H1 (cell line): ENCODE data around the gene MAP7D1. TPM values are rescaled to one million over a fixed set of nuclear protein-coding genes. Genes with fewer than 3 reads are reported as not detected.

ENCODE experiments used
- BACH1 ChIP-seq: IDR thresholded peaks from 2 replicates; pipeline ENCODE4 v1.6.1; 2012; ENCODE audit warnings: low read length, improper control_type of control experiment
- EGR1 ChIP-seq: IDR thresholded peaks from 2 replicates; pipeline ENCODE4 v1.6.1; 2011; ENCODE audit warnings: low read depth, low read length, borderline replicate concordance
- EP300 ChIP-seq, 2 experiments: IDR thresholded peaks; 1 replicate in 1 of 2; 2 replicates in 1 of 2; pipeline ENCODE4 v1.6.1; 2011 to 2012; ENCODE audit warnings: low read depth in 2 of 2, low read length in 2 of 2, mild to moderate bottlenecking in 2 of 2, borderline replicate concordance in 1 of 2, inconsistent platforms in 1 of 2, moderate library complexity in 1 of 2
- HDAC6 ChIP-seq: IDR thresholded peaks from one replicate; pipeline ENCODE4 v1.7.1; 2012; ENCODE audit warnings: low read depth, mild to moderate bottlenecking, inconsistent platforms, low read length, moderate library complexity
- SIX5 ChIP-seq: IDR thresholded peaks from 2 replicates; pipeline ENCODE4 v1.6.1; 2011; ENCODE audit warnings: mild to moderate bottlenecking, low read depth, low read length
- SP1 ChIP-seq: IDR thresholded peaks from 2 replicates; pipeline ENCODE4 v1.6.1; 2011; ENCODE audit warnings: low read depth, low read length
- TBP ChIP-seq: IDR thresholded peaks from 2 replicates; pipeline ENCODE4 v1.6.1; 2011; ENCODE audit warnings: low read depth, low read length, improper control_type of control experiment
- TEAD4 ChIP-seq: IDR thresholded peaks from 2 replicates; pipeline ENCODE4 v1.6.1; 2012; ENCODE audit warnings: low read depth, low read length, inconsistent platforms, mixed read lengths
- polyA plus RNA-seq, 7 experiments: library from polyadenylated mRNA; depleted of rRNA in 3 of 7; stranded (reverse) in 5 of 7; unstranded in 2 of 7; fragments of >200 nt in 5 of 7; fragments of 200-250 nt in 2 of 7; gene quantifications; 1 replicate in 5 of 7; 2 replicates in 1 of 7; 4 replicates in 1 of 7; pipeline versions ENCODE4 v1.2.1 to v1.2.3, GENCODE V29; 2011 to 2013; ENCODE audit warnings: missing spikeins in 2 of 7, mixed read lengths in 2 of 7
- total RNA-seq: library from RNA; stranded (reverse); fragmentation: NEBNext Ultra II Directional; extraction: Animal tissue kit (Norgen Biotek cat#: 25700); gene quantifications from 2 replicates; pipeline ENCODE4 v1.2.1, GENCODE V29; 2021
- TF ChIP-seq, protein P1 (sequence below): fragments of 300-600 bp; sonication (generic); IDR thresholded peaks from 2 replicates; pipeline ENCODE4 v1.7.1; 2012; ENCODE audit warnings: low read length, moderate library complexity, mild to moderate bottlenecking, inconsistent platforms; ENCODE audit not compliant: insufficient replicate concordance
- TF ChIP-seq, protein P2 (sequence below): IDR thresholded peaks from 2 replicates; pipeline ENCODE4 v1.6.1; 2011; ENCODE audit warnings: low read depth, mild to moderate bottlenecking, low read length; ENCODE audit not compliant: insufficient read depth

MAP7D1 gene
- total and polyA plus RNA-seq, 2 of the 8 experiments (the other 6 are each of a cell fraction or from before 2014, with no cell fraction given) = 18.2 to 52.4 TPM

DNA sequence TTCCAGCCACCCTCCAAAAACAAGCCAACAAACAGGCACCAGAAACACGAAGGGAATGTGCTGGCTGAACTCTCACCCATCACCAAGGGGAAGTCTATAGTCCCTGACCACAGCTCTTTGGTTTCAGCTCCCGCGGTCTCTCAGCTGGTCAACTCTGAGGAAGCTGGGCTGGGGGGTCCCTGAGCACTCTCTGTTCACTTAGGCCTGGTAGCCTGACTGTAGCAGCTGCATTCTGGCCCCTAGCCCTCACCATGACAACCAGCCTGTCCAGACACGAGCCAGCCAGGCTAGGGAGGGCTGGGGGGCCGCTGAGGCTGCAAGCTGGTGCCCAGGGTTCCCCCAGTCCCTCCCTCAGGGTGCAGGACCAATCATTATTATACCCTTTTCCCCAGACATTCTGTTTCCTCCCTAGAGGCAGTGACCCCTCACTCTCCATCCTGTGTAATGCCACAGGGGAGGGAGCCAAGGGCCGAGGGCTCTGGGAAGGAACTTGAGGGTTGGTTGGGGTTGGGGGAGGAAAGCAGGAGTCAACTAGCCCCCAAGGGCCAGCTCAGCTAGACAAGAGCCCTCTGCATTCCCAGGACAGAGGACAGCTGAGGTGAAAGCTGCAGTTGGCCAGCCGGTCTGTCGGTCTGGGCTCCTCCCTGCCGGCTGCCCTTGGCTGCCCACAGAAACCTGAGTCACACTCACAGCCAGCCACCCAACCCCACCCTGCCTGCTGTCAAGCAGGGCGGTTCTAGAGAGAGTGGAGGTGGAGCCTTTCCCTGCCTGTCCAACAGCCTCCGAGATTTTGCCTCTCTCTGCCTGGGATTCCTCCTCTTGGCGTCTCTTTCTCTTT lies 5.4 kb upstream of the MAP7D1 start (continued):
- TF ChIP-seq, protein P1, sequence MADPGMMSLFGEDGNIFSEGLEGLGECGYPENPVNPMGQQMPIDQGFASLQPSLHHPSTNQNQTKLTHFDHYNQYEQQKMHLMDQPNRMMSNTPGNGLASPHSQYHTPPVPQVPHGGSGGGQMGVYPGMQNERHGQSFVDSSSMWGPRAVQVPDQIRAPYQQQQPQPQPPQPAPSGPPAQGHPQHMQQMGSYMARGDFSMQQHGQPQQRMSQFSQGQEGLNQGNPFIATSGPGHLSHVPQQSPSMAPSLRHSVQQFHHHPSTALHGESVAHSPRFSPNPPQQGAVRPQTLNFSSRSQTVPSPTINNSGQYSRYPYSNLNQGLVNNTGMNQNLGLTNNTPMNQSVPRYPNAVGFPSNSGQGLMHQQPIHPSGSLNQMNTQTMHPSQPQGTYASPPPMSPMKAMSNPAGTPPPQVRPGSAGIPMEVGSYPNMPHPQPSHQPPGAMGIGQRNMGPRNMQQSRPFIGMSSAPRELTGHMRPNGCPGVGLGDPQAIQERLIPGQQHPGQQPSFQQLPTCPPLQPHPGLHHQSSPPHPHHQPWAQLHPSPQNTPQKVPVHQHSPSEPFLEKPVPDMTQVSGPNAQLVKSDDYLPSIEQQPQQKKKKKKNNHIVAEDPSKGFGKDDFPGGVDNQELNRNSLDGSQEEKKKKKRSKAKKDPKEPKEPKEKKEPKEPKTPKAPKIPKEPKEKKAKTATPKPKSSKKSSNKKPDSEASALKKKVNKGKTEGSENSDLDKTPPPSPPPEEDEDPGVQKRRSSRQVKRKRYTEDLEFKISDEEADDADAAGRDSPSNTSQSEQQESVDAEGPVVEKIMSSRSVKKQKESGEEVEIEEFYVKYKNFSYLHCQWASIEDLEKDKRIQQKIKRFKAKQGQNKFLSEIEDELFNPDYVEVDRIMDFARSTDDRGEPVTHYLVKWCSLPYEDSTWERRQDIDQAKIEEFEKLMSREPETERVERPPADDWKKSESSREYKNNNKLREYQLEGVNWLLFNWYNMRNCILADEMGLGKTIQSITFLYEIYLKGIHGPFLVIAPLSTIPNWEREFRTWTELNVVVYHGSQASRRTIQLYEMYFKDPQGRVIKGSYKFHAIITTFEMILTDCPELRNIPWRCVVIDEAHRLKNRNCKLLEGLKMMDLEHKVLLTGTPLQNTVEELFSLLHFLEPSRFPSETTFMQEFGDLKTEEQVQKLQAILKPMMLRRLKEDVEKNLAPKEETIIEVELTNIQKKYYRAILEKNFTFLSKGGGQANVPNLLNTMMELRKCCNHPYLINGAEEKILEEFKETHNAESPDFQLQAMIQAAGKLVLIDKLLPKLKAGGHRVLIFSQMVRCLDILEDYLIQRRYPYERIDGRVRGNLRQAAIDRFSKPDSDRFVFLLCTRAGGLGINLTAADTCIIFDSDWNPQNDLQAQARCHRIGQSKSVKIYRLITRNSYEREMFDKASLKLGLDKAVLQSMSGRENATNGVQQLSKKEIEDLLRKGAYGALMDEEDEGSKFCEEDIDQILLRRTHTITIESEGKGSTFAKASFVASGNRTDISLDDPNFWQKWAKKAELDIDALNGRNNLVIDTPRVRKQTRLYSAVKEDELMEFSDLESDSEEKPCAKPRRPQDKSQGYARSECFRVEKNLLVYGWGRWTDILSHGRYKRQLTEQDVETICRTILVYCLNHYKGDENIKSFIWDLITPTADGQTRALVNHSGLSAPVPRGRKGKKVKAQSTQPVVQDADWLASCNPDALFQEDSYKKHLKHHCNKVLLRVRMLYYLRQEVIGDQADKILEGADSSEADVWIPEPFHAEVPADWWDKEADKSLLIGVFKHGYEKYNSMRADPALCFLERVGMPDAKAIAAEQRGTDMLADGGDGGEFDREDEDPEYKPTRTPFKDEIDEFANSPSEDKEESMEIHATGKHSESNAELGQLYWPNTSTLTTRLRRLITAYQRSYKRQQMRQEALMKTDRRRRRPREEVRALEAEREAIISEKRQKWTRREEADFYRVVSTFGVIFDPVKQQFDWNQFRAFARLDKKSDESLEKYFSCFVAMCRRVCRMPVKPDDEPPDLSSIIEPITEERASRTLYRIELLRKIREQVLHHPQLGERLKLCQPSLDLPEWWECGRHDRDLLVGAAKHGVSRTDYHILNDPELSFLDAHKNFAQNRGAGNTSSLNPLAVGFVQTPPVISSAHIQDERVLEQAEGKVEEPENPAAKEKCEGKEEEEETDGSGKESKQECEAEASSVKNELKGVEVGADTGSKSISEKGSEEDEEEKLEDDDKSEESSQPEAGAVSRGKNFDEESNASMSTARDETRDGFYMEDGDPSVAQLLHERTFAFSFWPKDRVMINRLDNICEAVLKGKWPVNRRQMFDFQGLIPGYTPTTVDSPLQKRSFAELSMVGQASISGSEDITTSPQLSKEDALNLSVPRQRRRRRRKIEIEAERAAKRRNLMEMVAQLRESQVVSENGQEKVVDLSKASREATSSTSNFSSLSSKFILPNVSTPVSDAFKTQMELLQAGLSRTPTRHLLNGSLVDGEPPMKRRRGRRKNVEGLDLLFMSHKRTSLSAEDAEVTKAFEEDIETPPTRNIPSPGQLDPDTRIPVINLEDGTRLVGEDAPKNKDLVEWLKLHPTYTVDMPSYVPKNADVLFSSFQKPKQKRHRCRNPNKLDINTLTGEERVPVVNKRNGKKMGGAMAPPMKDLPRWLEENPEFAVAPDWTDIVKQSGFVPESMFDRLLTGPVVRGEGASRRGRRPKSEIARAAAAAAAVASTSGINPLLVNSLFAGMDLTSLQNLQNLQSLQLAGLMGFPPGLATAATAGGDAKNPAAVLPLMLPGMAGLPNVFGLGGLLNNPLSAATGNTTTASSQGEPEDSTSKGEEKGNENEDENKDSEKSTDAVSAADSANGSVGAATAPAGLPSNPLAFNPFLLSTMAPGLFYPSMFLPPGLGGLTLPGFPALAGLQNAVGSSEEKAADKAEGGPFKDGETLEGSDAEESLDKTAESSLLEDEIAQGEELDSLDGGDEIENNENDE = no peak
- 0 out of 2 replicates have a peak, but pooled peaks have one; percentile 45 for TF ChIP-seq SP1
- TF ChIP-seq EGR1 = no peak
- TF ChIP-seq SIX5 = no peak
- no peak for TF ChIP-seq HDAC6
- peak; percentile 77 for TF ChIP-seq TBP
- TF ChIP-seq BACH1 = peak; percentile 74
- TF ChIP-seq, protein P2, sequence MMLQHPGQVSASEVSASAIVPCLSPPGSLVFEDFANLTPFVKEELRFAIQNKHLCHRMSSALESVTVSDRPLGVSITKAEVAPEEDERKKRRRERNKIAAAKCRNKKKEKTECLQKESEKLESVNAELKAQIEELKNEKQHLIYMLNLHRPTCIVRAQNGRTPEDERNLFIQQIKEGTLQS = no peak
- TF ChIP-seq EP300 (IDR thresholded peaks at IDR 0.05; ENCODE audit: borderline replicate concordance in 1 of 2, low read depth in 2 of 2, low read length in 2 of 2) = no peak
- no peak for TF ChIP-seq TEAD4
